GM23338 (cell line): ENCODE results near the gene ZNF318.

Experiments used
- CREB1 ChIP-seq: fragments of 250-450 bp; sonication (Bioruptor Pico); IDR thresholded peaks from 2 replicates; pipeline ENCODE4 v1.5.0; 2020; ENCODE audit warnings: low read depth, mild to moderate bottlenecking, moderate library complexity
- EZH2 ChIP-seq: fragments of 200-600 bp; sonication (generic); IDR thresholded peaks from one replicate; pipeline ENCODE4 v1.8.0; 2017; ENCODE audit warnings: antibody characterized with exemption, mild to moderate bottlenecking, low read depth; ENCODE audit not compliant: unreplicated experiment
- EZH2phosphoT487 ChIP-seq: fragments of 200-600 bp; sonication (generic); IDR thresholded peaks from one replicate; pipeline ENCODE4 v1.8.1; 2018; ENCODE audit warnings: antibody characterized with exemption; ENCODE audit not compliant: unreplicated experiment
- JUNB ChIP-seq: IDR thresholded peaks from one replicate; pipeline ENCODE4 v1.6.1; 2016; ENCODE audit warnings: antibody characterized with exemption; ENCODE audit not compliant: unreplicated experiment
- NANOG ChIP-seq: IDR thresholded peaks from 2 replicates; pipeline ENCODE4 v1.6.1; 2016; ENCODE audit warnings: antibody characterized with exemption, borderline replicate concordance
- POLR2AphosphoS5 ChIP-seq: IDR thresholded peaks from 2 replicates; pipeline ENCODE4 v1.6.1; 2016; ENCODE audit warnings: antibody characterized with exemption, low read depth
- STAT1 ChIP-seq: IDR thresholded peaks from one replicate; pipeline ENCODE4 v1.6.1; 2016; ENCODE audit warnings: antibody characterized with exemption; ENCODE audit not compliant: unreplicated experiment
- ZNF114 ChIP-seq: fragments of 250-450 bp; sonication (Bioruptor Pico); IDR thresholded peaks from 2 replicates; pipeline ENCODE4 v1.5.0; 2020; ENCODE audit warnings: mild to moderate bottlenecking, moderate library complexity
- ZNF331 ChIP-seq: fragments of 250-450 bp; sonication (Bioruptor Pico); IDR thresholded peaks from 2 replicates; pipeline ENCODE4 v1.5.0; 2020; ENCODE audit warnings: low read depth, mild to moderate bottlenecking, moderate library complexity
- TF ChIP-seq, protein P1 (sequence below), 2 experiments: fragments of 200-600 bp in 1 of 2; sonication (generic) in 1 of 2; conservative IDR thresholded peaks; 2 replicates each; pipeline versions ENCODE4 v1.5.1 to v1.6.1; 2016 to 2017; ENCODE audit warnings: antibody characterized with exemption in 2 of 2, low read depth in 2 of 2, mild to moderate bottlenecking in 2 of 2, moderate library complexity in 1 of 2
- TF ChIP-seq, protein P2 (sequence below): IDR thresholded peaks from one replicate; pipeline ENCODE4 v1.6.1; 2018; ENCODE audit warnings: antibody characterized with exemption; ENCODE audit not compliant: unreplicated experiment
- TF ChIP-seq, protein P3 (sequence below): IDR thresholded peaks from 2 replicates; pipeline ENCODE4 v1.6.1; 2016; ENCODE audit warnings: antibody characterized with exemption
- TF ChIP-seq, protein P4 (sequence below): fragments of 250-450 bp; sonication (Bioruptor Pico); IDR thresholded peaks from 2 replicates; pipeline ENCODE4 v1.5.0; 2020; ENCODE audit warnings: mild to moderate bottlenecking, moderate library complexity

DNA sequence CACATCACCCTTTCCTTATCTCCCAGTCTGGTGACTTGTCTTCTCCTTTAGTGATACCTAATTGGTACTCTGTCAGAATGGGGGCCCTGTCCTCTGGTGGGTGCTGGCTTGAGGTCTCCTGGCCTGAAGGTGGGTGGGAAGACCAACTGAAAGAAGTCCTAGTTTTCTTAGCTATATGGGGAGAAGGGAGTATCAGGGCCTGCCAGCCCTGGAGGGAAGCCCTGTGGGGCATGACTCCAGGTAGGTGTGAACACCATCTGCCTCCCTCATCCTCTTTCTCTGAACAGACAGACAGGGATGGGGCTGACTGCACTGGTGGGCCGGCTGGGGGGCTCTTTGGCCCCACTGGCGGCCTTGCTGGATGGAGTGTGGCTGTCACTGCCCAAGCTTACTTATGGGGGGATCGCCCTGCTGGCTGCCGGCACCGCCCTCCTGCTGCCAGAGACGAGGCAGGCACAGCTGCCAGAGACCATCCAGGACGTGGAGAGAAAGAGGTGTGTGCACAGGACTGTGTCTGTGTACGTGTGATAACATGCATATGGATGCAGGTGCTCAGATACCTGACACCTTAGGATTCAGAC is 65.6 kb downstream of the ZNF318 start:
- no peak for TF ChIP-seq POLR2AphosphoS5
- TF ChIP-seq, protein P1, sequence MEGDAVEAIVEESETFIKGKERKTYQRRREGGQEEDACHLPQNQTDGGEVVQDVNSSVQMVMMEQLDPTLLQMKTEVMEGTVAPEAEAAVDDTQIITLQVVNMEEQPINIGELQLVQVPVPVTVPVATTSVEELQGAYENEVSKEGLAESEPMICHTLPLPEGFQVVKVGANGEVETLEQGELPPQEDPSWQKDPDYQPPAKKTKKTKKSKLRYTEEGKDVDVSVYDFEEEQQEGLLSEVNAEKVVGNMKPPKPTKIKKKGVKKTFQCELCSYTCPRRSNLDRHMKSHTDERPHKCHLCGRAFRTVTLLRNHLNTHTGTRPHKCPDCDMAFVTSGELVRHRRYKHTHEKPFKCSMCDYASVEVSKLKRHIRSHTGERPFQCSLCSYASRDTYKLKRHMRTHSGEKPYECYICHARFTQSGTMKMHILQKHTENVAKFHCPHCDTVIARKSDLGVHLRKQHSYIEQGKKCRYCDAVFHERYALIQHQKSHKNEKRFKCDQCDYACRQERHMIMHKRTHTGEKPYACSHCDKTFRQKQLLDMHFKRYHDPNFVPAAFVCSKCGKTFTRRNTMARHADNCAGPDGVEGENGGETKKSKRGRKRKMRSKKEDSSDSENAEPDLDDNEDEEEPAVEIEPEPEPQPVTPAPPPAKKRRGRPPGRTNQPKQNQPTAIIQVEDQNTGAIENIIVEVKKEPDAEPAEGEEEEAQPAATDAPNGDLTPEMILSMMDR (conservative IDR thresholded peaks at IDR 0.05; ENCODE audit: low read depth in 2 of 2), result no peak
- no peak for TF ChIP-seq EZH2
- TF ChIP-seq CREB1 (CRISPR knock-in tag), result no peak
- TF ChIP-seq, protein P2, sequence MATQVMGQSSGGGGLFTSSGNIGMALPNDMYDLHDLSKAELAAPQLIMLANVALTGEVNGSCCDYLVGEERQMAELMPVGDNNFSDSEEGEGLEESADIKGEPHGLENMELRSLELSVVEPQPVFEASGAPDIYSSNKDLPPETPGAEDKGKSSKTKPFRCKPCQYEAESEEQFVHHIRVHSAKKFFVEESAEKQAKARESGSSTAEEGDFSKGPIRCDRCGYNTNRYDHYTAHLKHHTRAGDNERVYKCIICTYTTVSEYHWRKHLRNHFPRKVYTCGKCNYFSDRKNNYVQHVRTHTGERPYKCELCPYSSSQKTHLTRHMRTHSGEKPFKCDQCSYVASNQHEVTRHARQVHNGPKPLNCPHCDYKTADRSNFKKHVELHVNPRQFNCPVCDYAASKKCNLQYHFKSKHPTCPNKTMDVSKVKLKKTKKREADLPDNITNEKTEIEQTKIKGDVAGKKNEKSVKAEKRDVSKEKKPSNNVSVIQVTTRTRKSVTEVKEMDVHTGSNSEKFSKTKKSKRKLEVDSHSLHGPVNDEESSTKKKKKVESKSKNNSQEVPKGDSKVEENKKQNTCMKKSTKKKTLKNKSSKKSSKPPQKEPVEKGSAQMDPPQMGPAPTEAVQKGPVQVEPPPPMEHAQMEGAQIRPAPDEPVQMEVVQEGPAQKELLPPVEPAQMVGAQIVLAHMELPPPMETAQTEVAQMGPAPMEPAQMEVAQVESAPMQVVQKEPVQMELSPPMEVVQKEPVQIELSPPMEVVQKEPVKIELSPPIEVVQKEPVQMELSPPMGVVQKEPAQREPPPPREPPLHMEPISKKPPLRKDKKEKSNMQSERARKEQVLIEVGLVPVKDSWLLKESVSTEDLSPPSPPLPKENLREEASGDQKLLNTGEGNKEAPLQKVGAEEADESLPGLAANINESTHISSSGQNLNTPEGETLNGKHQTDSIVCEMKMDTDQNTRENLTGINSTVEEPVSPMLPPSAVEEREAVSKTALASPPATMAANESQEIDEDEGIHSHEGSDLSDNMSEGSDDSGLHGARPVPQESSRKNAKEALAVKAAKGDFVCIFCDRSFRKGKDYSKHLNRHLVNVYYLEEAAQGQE, result no peak
- TF ChIP-seq JUNB, result no peak
- no peak for TF ChIP-seq EZH2phosphoT487
- TF ChIP-seq, protein P3, sequence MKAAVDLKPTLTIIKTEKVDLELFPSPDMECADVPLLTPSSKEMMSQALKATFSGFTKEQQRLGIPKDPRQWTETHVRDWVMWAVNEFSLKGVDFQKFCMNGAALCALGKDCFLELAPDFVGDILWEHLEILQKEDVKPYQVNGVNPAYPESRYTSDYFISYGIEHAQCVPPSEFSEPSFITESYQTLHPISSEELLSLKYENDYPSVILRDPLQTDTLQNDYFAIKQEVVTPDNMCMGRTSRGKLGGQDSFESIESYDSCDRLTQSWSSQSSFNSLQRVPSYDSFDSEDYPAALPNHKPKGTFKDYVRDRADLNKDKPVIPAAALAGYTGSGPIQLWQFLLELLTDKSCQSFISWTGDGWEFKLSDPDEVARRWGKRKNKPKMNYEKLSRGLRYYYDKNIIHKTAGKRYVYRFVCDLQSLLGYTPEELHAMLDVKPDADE, result no peak
- TF ChIP-seq STAT1, result no peak
- TF ChIP-seq ZNF114 (CRISPR knock-in tag), result no peak
- TF ChIP-seq, protein P4, sequence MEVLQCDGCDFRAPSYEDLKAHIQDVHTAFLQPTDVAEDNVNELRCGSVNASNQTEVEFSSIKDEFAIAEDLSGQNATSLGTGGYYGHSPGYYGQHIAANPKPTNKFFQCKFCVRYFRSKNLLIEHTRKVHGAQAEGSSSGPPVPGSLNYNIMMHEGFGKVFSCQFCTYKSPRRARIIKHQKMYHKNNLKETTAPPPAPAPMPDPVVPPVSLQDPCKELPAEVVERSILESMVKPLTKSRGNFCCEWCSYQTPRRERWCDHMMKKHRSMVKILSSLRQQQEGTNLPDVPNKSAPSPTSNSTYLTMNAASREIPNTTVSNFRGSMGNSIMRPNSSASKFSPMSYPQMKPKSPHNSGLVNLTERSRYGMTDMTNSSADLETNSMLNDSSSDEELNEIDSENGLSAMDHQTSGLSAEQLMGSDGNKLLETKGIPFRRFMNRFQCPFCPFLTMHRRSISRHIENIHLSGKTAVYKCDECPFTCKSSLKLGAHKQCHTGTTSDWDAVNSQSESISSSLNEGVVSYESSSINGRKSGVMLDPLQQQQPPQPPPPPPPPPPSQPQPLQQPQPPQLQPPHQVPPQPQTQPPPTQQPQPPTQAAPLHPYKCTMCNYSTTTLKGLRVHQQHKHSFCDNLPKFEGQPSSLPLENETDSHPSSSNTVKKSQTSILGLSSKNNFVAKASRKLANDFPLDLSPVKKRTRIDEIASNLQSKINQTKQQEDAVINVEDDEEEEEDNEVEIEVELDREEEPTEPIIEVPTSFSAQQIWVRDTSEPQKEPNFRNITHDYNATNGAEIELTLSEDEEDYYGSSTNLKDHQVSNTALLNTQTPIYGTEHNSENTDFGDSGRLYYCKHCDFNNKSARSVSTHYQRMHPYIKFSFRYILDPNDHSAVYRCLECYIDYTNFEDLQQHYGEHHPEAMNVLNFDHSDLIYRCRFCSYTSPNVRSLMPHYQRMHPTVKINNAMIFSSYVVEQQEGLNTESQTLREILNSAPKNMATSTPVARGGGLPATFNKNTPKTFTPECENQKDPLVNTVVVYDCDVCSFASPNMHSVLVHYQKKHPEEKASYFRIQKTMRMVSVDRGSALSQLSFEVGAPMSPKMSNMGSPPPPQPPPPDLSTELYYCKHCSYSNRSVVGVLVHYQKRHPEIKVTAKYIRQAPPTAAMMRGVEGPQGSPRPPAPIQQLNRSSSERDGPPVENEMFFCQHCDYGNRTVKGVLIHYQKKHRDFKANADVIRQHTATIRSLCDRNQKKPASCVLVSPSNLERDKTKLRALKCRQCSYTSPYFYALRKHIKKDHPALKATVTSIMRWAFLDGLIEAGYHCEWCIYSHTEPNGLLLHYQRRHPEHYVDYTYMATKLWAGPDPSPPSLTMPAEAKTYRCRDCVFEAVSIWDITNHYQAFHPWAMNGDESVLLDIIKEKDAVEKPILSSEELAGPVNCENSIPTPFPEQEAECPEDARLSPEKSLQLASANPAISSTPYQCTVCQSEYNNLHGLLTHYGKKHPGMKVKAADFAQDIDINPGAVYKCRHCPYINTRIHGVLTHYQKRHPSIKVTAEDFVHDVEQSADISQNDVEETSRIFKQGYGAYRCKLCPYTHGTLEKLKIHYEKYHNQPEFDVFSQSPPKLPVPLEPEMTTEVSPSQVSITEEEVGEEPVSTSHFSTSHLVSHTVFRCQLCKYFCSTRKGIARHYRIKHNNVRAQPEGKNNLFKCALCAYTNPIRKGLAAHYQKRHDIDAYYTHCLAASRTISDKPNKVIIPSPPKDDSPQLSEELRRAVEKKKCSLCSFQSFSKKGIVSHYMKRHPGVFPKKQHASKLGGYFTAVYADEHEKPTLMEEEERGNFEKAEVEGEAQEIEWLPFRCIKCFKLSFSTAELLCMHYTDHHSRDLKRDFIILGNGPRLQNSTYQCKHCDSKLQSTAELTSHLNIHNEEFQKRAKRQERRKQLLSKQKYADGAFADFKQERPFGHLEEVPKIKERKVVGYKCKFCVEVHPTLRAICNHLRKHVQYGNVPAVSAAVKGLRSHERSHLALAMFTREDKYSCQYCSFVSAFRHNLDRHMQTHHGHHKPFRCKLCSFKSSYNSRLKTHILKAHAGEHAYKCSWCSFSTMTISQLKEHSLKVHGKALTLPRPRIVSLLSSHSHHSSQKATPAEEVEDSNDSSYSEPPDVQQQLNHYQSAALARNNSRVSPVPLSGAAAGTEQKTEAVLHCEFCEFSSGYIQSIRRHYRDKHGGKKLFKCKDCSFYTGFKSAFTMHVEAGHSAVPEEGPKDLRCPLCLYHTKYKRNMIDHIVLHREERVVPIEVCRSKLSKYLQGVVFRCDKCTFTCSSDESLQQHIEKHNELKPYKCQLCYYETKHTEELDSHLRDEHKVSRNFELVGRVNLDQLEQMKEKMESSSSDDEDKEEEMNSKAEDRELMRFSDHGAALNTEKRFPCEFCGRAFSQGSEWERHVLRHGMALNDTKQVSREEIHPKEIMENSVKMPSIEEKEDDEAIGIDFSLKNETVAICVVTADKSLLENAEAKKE, result no peak
- TF ChIP-seq NANOG, result no peak
- TF ChIP-seq ZNF331 (CRISPR knock-in tag), result no peak
